GM12801 (cell line): ENCODE results near the gene ADAM23.

Source experiments
- CTCF ChIP-seq: IDR thresholded peaks from one replicate; pipeline ENCODE4 v1.5.1; 2011; ENCODE audit warnings: control low read depth; ENCODE audit not compliant: insufficient read length; ENCODE audit errors: extremely low read depth

The ADAM23 gene

GRCh38 chr2:206471524-206472062 lies 28.3 kb downstream of the ADAM23 start:
- TF ChIP-seq CTCF: no peak

GRCh38 chr2:206472094-206472493 lies 28.8 kb downstream of the ADAM23 start:
- no peak for TF ChIP-seq CTCF

- no peak for TF ChIP-seq CTCF
Observed at GRCh38 chr2:206474099-206474498, 30.8 kb downstream of the ADAM23 start.

- TF ChIP-seq CTCF: no peak
Observed at GRCh38 chr2:206477296-206477695, 34.0 kb downstream of the ADAM23 start.

- no peak for TF ChIP-seq CTCF
Observed at GRCh38 chr2:206478340-206478739, 35.0 kb downstream of the ADAM23 start.

GRCh38 chr2:206480161-206480560 lies 36.8 kb downstream of the ADAM23 start:
- no peak for TF ChIP-seq CTCF

GRCh38 chr2:206480620-206481019 lies 37.3 kb downstream of the ADAM23 start:
- no peak for TF ChIP-seq CTCF
